SK-N-SH treated with all-trans-retinoic acid at 6 μM for 48 hours (cell line): ENCODE data around the gene BDNF.

ENCODE experiments used
- ARNTL ChIP-seq: fragments of 450-650 bp; formaldehyde crosslinking; IDR thresholded peaks from 2 replicates; pipeline ENCODE4 v1.5.0; 2020; ENCODE audit warnings: low read depth, mild to moderate bottlenecking, moderate library complexity, borderline replicate concordance
- TCF4 ChIP-seq: fragments of 250-450 bp; sonication (Bioruptor Pico); IDR thresholded peaks from 2 replicates; pipeline ENCODE4 v1.8.0; 2021; ENCODE audit warnings: mild to moderate bottlenecking, moderate library complexity, borderline replicate concordance
- ZNF565 ChIP-seq: fragments of 450-650 bp; formaldehyde crosslinking; conservative IDR thresholded peaks from 2 replicates; pipeline ENCODE4 v1.5.0; 2020; ENCODE audit warnings: low read depth, mild to moderate bottlenecking, moderate library complexity

DNA sequence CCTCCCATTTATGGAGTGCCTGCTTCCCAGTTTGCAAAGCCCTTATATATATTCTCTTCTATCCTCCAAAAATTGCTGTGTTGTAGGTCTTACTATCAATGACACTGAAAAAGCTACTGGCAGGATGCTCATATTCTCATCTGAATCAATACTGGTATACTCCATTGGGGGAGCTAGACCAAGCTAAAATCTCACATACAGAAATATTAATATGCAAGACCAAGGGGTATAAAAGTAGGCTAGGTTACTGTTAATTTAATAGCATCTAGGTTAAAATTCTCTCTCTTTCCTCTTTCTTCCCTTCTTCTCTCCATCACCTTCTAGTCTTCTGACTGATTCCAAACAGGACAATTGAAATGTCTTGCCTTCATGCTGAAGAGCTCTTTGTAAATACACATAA, 17.1 kb upstream of the BDNF start:
- TF ChIP-seq ARNTL (CRISPR knock-in tag): no peak
- TF ChIP-seq ZNF565: no peak
- TF ChIP-seq TCF4 (CRISPR knock-in tag): no peak
